Uterus (tissue), 2 donors: ENCODE measurements around the gene RPS4Y1.

Experiments used
- CTCF ChIP-seq, 4 experiments: fragments of 200-600 bp in 2 of 4; fragments of 450-650 bp in 2 of 4; sonication (generic) in 2 of 4; IDR thresholded peaks; one replicate each; pipeline ENCODE4 v1.5.1; 2016 to 2019; ENCODE audit warnings: antibody characterized with exemption in 4 of 4, mild to moderate bottlenecking in 2 of 4, moderate library complexity in 1 of 4
- POLR2A ChIP-seq, 2 donors: fragments of 450-650 bp; IDR thresholded peaks; one replicate each; pipeline ENCODE4 v1.6.1; 2016; ENCODE audit warnings: antibody characterized with exemption in 2 of 2, mild to moderate bottlenecking in 1 of 2, moderate library complexity in 1 of 2

GRCh38 chrY:2837078-2837477 is 4.3 kb upstream of the RPS4Y1 start:
- TF ChIP-seq CTCF (IDR thresholded peaks at IDR 0.05): no peak
- no peak for TF ChIP-seq POLR2A (IDR thresholded peaks at IDR 0.05)
